ENCODE measurements around the gene JARID2. TPM values are rescaled to one million over a fixed set of nuclear protein-coding genes. Genes with fewer than 3 reads are reported as not detected.

The JARID2 gene
- total RNA-seq, 2 donors from 2014 or later, result 3.6 to 4.6 TPM

- WGBS, 2 donors, result 89 to 90% methylated on average over 3 of the region's 3 CpGs
- no peaks in the 10 kb centered on the region for H3K9me3 ChIP-seq
- TF ChIP-seq POLR2A (IDR thresholded peaks at IDR 0.05) (no peak), CTCF (IDR thresholded peaks at IDR 0.05) (no peak)
- intact Hi-C loops (cut with DNase I), result no loop called here
- ATAC-seq, result no peak
- no peaks in the 10 kb centered on the region for H3K36me3 ChIP-seq (replicated peaks in 1 of 2; ENCODE audit: insufficient read depth in 1 of 2, low read depth in 2 of 2)
- no peak for DNase-seq
- no peak overlapping the region for H3K27ac ChIP-seq
- no peak overlapping the region for H3K4me3 ChIP-seq
- H3K4me1 ChIP-seq, result no peaks in the 10 kb centered on the region
- H3K27me3 ChIP-seq, result no peaks in the 10 kb centered on the region
Observed at GRCh38 chr6:15561447-15562199, 315.8 kb downstream of the JARID2 start.

GRCh38 chr6:15562977-15563376 lies 317.1 kb downstream of the JARID2 start:
- Histone ChIP-seq H3K27ac (no peak overlapping the region), H3K36me3 (replicated peaks in 1 of 2; ENCODE audit: insufficient read depth in 1 of 2, low read depth in 2 of 2) (no peaks in the 10 kb centered on the region), H3K4me3 (no peak overlapping the region), H3K4me1 (no peaks in the 10 kb centered on the region), H3K27me3 (no peaks in the 10 kb centered on the region), H3K9me3 (no peaks in the 10 kb centered on the region)
- TF ChIP-seq CTCF (IDR thresholded peaks at IDR 0.05) (no peak), POLR2A (IDR thresholded peaks at IDR 0.05) (no peak)
- ATAC-seq (no peak), DNase-seq (no peak)
- intact Hi-C loops (cut with DNase I), result no loop called here
- 67 to 87% methylated on average over 1 of the region's 1 CpG for WGBS, 2 donors

- intact Hi-C loops (cut with DNase I), result no loop called here
- DNase-seq, result no peak
- Histone ChIP-seq H3K27me3 (no peaks in the 10 kb centered on the region), H3K36me3 (replicated peaks in 1 of 2; ENCODE audit: insufficient read depth in 1 of 2, low read depth in 2 of 2) (no peaks in the 10 kb centered on the region), H3K27ac (no peak overlapping the region), H3K4me1 (no peaks in the 10 kb centered on the region), H3K4me3 (no peak overlapping the region), H3K9me3 (no peaks in the 10 kb centered on the region)
- WGBS, 2 donors, result 67 to 74% methylated on average over 17 of the region's 17 CpGs
- no peak for ATAC-seq
- TF ChIP-seq POLR2A (IDR thresholded peaks at IDR 0.05) (no peak), CTCF (IDR thresholded peaks at IDR 0.05) (no peak)
Observed at GRCh38 chr6:15569035-15569995, 323.4 kb downstream of the JARID2 start.

- Histone ChIP-seq H3K4me3 (no peak overlapping the region), H3K27ac (no peak overlapping the region), H3K4me1 (no peaks in the 10 kb centered on the region), H3K27me3 (no peaks in the 10 kb centered on the region), H3K9me3 (no peaks in the 10 kb centered on the region), H3K36me3 (replicated peaks in 1 of 2; ENCODE audit: insufficient read depth in 1 of 2, low read depth in 2 of 2) (no peaks in the 10 kb centered on the region)
- intact Hi-C loops (cut with DNase I), result no loop called here
- WGBS, 2 donors, result 95 to 96% methylated on average over 2 of the region's 2 CpGs
- DNase-seq (no peak), ATAC-seq (no peak)
- TF ChIP-seq POLR2A (IDR thresholded peaks at IDR 0.05) (no peak), CTCF (IDR thresholded peaks at IDR 0.05) (no peak)
Observed at GRCh38 chr6:15570171-15570570, 324.3 kb downstream of the JARID2 start.

Small RNAs within 50 kb of the gene (small RNA-seq; reads per million reads assigned to genes)
- gene RF00001, result not detected
- gene RNU6-522P, result not detected
- not detected for gene RNU6-645P
